Inflammatory macrophage (primary cell): Measurements from ENCODE around the gene TMEM266.
"Not testable (repeated sequence)": the region's sequence is repeated elsewhere in the genome, so short reads cannot be mapped to it uniquely, and the experiment has no call there.

Source experiments
- DNase-seq, 2 donors: peaks; one replicate each; pipeline ENCODE4 v3.0.0-alpha.2; 2020 to 2022
- total RNA-seq, 18 experiments: gene quantifications; one replicate each; lab custom pipeline; 2026; ENCODE audit warnings: mixed read lengths in 6 of 18, inconsistent platforms in 2 of 18; lab: John Stamatoyannopoulos, UW

Gene TMEM266
- total RNA-seq: 2.8 to 22.9 (median 4.3) reads per million in 18 experiments

GRCh38 chr15:76059320-76060117 is at the start of gene TMEM266:
TSS of gene TMEM266 (plus strand) at chr15:76059985. CDS start at chr15:76134264, 74,279 bp downstream.
- peak; percentile 32 to 76 for DNase-seq

GRCh38 chr15:76010613-76011012 is 49.2 kb upstream of the TMEM266 start:
- DNase-seq: no peak

- DNase-seq: peak; percentile 39 to 53
Observed at GRCh38 chr15:76011627-76012551, 47.9 kb upstream of the TMEM266 start, which contains the start of gene NRG4. TSS of gene NRG4 (minus strand) at chr15:76012424. CDS start at chr15:76011230, 1,194 bp downstream.

- not testable (repeated sequence) for DNase-seq
Observed at GRCh38 chr15:76013470-76013869, 46.3 kb upstream of the TMEM266 start.

- no peak for DNase-seq
Observed at GRCh38 chr15:76024021-76024768, 35.6 kb upstream of the TMEM266 start.

GRCh38 chr15:76032046-76032445 is 27.7 kb upstream of the TMEM266 start:
- no peak for DNase-seq

GRCh38 chr15:76033438-76033837 is 26.3 kb upstream of the TMEM266 start:
- DNase-seq: no peak

GRCh38 chr15:76034111-76034510 is 25.7 kb upstream of the TMEM266 start:
- DNase-seq: no peak

- DNase-seq: no peak
Observed at GRCh38 chr15:76035593-76035992, 24.2 kb upstream of the TMEM266 start.

- DNase-seq: no peak
Observed at GRCh38 chr15:76038512-76038911, 21.3 kb upstream of the TMEM266 start.

- DNase-seq: not testable (repeated sequence)
Observed at GRCh38 chr15:76054201-76054600, 5.6 kb upstream of the TMEM266 start.

GRCh38 chr15:76056931-76057330 is 2.9 kb upstream of the TMEM266 start:
- peak; percentile 37 for DNase-seq

GRCh38 chr15:76057332-76058000 is 2.3 kb upstream of the TMEM266 start:
- peak; percentile 59 to 72 for DNase-seq

GRCh38 chr15:76058714-76059319 is 968 bp upstream of the TMEM266 start:
- DNase-seq: peak; percentile 34 to 67

GRCh38 chr15:76060118-76060989 is 569 bp downstream of the TMEM266 start:
- no peak for DNase-seq

- no peak for DNase-seq
Observed at GRCh38 chr15:76061700-76062099, 1.9 kb downstream of the TMEM266 start.

- DNase-seq: no peak
Observed at GRCh38 chr15:76062286-76062685, 2.5 kb downstream of the TMEM266 start.

GRCh38 chr15:76064375-76064774 is 4.6 kb downstream of the TMEM266 start:
- DNase-seq: no peak

- peak; percentile 84 to 94 for DNase-seq
Observed at GRCh38 chr15:76065245-76065644, 5.5 kb downstream of the TMEM266 start.

- DNase-seq: no peak
Observed at GRCh38 chr15:76065793-76066192, 6.0 kb downstream of the TMEM266 start.
